Cerebellar cortex (tissue), 1 donor: Measurements from ENCODE around the gene CACNB2.
"Not testable (repeated sequence)": the region's sequence is repeated elsewhere in the genome, so short reads cannot be mapped to it uniquely, and the experiment has no call there.

Experiments
- DNase-seq: peaks from one replicate; pipeline ENCODE4 v3.0.0-alpha.2; 2015; ENCODE audit warnings: low spot score

The CACNB2 gene

DNA sequence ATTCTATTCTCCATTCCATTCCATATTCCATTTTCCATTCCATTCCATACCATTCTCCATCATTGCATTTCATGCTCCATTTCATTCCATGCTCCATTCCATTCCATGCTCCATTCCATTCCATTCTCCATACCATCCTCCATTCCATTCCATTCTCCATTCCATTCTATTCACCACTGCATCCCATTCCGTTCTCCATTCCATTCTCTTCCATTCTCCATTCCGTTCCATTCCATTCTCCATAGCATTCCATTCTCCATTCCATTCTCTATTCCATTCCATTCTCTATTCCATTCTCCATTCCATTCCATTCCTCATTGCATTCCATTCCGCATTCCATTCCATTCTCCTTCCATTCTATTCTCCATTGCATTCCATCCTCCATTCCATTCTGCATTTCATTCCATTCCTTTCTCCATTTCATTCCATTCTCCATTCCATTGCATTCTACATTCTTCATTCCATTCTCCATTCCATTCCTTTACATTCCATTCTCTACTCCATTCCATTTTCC is 427.2 kb downstream of the CACNB2 start:
- DNase-seq: no peak

DNA sequence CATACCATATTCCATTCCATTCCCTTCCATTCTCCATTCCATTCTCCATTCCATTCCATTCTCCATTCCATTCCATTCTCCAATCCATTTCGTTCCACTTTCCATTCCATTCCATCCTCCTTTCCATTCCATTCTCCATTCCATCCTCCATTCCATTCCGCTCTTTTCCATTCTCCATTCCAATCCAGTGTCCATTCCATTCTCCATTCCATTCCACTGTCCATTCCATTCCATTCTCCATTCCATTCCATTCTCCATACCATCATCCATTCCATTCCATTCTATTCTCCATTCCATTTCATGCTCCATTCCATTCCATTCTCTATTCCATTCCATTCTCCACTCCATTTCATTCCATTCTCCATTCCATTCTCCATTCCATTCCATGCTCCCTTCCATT is 430.2 kb downstream of the CACNB2 start:
- not testable (repeated sequence) for DNase-seq

DNA sequence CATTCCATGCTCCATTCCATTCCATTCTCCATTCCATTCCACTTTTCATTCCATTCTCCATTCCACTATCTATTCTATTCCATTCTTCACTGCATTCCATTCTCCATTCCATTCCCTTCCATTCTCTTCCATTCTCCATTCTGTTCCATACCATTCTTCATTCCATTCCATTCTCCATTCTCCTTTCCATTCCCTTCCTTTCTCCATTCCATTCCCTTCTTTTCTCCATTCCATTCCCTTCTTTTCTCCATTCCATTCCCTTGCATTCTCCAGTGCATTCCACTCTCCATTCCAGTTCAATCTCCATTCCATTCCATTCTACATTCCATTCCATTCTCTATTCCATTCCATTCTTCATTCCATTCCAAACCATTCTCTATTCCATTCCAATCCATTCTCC is 430.9 kb downstream of the CACNB2 start:
- no peak for DNase-seq

DNA sequence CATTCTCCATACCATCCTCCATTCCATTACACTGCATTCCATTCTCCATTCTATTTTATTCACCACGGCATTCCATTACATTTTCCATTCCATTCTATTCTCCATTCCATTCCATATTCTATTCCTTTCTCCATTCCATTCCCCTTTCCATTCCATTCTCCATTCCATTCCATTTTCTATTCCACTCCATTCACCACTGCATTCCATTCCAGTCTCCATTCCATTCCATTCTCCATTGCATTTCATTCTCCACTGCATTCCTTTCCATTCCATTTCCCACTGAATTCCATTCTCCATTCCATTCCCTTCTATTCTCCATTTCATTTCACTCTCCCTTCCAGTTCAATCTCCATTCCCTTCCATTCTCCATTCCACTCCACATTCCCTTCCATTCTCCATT is 431.6 kb downstream of the CACNB2 start:
- DNase-seq: no peak

DNA sequence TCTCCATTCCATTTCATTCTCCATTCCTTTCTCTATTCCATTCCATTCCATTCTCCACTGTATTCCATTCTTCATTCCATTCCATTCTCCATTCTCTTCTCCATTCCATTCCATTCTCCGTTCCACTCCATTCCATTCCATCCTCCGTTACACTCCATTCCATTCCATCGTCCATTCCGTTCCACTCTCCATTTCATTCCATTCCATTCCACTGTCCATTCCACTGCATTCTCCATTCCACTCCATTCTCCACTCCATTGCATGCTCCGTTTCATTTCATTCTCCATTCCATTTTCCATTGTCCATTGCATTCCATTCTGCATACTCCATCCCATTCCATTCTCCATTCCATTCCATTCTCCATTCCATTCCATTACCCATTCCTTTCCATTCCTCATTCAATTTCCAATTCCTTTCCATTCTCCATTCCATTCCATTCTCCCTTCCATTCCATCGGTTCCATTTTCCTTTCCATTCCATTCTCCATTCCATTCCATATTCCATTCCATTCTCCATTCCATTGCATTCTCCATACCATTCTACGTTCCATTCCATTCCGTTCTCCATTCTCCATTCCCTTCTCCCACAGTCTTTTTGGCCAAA is 432.8 kb downstream of the CACNB2 start:
- no peak for DNase-seq

DNA sequence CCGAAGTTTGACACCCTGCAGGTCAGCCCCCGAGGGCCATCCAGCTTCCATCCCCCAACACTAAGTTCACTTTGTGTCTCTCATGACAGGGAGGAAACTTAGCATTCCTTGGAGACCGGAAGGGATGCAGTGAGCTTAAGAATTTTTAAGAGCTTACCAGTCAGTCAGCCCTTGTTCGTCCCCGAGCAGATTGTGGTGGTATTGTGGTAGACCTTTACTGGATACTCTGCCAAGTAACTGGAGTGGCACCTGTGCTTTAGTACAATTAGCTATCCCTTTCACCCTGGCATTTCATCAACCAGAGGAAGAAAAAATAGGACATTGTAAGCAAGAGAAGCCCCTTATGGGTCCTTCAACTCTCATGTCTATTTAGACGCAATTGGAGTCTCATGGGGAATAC is 436.4 kb downstream of the CACNB2 start:
- DNase-seq: no peak

DNA sequence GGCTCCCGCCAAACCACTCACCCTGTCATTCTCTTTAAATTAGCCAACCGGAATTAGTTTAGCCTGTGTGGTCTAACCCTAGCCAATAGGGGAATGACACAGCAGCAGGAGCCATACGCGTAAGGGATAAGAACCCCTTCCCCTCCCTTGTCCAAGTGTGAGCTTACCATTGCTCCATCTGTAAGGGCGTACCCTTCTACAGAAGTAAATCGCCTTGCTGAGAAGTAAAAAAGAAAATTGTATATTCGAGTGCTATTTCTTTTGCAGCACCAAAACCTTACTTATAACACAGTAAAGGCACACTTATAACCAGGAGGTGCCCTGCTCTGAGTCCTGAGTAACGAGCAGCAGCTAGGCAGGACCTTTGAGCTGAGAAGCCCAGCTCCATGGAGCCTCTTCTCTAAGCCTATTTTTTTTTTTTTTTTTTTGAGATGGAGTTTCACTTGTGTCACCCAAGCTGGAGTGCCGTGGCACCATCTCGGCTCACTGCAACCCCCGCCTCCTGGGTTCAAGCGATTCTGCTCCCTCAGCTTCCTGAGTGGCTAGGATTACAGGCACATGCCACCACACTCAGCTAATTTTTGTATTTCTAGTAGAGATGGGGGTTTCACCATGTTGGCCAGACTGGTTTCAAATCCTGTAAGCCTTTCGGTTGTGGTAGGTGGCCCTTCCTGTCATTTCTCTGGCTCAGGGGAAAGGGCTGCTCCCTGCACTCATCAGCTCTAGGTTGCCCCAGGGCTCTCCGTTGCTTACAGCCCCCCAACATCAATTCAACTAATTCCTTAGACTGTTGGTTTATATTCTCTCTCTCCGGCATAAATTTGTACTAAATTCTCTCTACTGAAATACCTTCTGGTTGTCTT is 437.8 kb downstream of the CACNB2 start:
- DNase-seq: no peak

DNA sequence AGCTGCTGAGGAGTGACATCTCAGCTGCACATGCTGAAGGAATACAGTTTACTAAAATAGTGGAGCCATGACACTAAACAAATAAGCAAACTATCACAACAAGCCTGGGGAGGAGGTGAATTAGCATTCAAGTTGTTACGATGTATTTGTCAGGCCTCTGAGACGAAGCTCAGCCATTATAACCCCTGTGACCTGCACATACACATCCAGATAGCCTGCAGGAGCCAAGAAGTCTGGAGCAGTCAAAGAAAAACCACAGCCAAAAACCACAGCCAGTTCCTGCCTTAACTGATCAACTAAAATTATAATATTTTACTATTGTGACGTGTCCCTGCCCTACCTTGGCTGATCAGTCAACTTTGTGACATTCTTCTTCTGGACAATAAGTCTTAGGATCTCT is 442.6 kb downstream of the CACNB2 start:
- DNase-seq: no peak

DNA sequence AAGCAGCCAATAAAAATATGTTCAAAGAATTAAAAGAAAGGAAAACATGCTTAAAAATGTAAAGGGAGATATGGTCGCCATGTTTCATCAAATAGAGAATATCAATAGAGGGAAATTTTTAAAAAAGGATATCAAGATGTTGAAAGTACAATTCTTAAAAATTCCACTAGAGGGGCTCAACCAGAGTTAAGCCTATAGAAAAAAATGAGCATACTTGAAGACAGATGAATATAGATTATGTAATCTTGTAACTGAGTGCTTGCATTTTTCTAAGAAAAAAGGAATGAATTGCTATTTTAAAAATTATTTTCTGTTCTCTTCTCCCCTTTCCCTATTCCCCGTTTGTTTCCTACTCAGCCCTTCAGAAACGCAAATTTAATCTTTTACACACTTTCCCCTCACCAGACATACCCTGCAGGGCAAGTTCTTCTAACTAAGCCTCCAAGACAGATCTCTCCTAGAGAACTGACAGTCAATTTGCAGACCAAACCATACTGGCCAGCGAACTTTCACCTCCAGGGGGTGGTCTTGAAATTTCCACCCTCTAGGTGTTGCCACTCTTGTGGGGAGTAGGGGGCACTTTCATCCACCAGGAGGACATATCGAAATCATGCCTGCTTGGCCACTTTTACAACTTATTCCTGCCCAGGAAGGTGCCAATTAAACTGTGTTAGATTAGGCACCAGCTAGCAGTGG is 443.5 kb downstream of the CACNB2 start:
- DNase-seq: no peak

DNA sequence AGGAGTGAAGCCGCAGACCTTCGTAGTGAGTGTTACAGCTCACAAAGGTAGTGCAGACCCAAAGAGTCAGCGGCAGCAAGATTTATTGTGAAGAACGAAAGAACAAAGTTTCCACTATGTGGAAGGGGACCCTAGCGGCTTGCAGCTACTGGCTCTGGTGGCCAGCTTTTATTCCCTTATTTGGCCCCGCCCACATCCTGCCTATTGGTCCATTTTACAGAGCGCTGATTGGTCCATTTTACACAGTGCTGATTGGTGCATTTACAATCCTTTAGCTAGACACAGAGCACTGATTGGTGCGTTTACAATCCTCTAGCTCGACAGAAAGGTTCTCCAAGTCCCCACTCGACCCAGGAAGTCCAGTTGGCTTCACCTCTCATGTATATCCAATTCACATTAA is 446.4 kb downstream of the CACNB2 start:
- not testable (repeated sequence) for DNase-seq

DNA sequence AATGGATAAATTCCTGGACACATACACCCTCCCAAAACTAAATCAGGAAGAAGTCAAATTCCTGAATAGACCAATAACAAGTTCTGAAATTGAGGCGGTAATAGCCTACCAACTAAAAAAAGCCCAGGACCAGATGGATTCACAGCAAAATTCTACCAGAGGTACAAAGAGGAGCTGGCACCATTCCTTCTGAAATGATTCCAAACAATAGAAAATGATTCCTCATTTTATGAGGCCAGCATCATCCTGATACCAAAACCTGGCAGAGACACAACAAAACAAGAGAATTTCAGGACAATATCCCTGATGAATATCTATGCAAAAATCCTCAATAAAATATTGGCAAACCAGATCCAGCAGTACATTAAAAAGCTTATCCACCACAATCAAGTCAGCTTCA is 450.9 kb downstream of the CACNB2 start:
- peak; percentile 80 for DNase-seq
